DND-41 (cell line): ENCODE measurements around the gene RNMT.
"Not testable (repeated sequence)": the region's sequence is repeated elsewhere in the genome, so short reads cannot be mapped to it uniquely, and the experiment has no call there.

Source experiments
- ATAC-seq: fragments of 200-7000 bp; cut with Tn5 transposase; 3 replicates; pipeline ENCODE4 v1.9.1; 2021; ENCODE audit warnings: low read depth; ENCODE audit not compliant: insufficient read depth
- DNase-seq: peaks from one replicate; pipeline ENCODE4 v3.0.0-alpha.2; 2020
- H2AFZ ChIP-seq: 2 replicates; pipeline ENCODE4 v1.6.0; 2012; ENCODE audit warnings: low read depth, low read length
- H3K27ac ChIP-seq: 2 replicates; pipeline ENCODE4 v1.5.1; 2012; ENCODE audit warnings: low read length, inconsistent platforms
- H3K27me3 ChIP-seq: fragments of 200-600 bp; sonication (generic); 2 replicates; pipeline ENCODE4 v1.6.0; 2012; ENCODE audit warnings: low read length, mild to moderate bottlenecking, inconsistent platforms; ENCODE audit not compliant: insufficient read depth, poor library complexity
- H3K36me3 ChIP-seq: 2 replicates; pipeline ENCODE4 v1.5.1; 2012; ENCODE audit warnings: low read length, inconsistent platforms; ENCODE audit not compliant: insufficient read depth
- H3K4me1 ChIP-seq: 2 replicates; pipeline ENCODE4 v1.5.1; 2012; ENCODE audit warnings: mild to moderate bottlenecking, low read length; ENCODE audit not compliant: insufficient read depth
- H3K4me2 ChIP-seq: 2 replicates; pipeline ENCODE4 v1.6.0; 2012; ENCODE audit warnings: mild to moderate bottlenecking, moderate library complexity, low read length, inconsistent platforms; ENCODE audit not compliant: insufficient read depth
- H3K4me3 ChIP-seq, 2 experiments: fragments of 200-600 bp in 1 of 2; shearing (Covaris generic) in 1 of 2; 2 replicates each; pipeline ENCODE4 v1.5.1; 2012 to 2016; ENCODE audit warnings: inconsistent platforms in 2 of 2, low read length in 2 of 2, mild to moderate bottlenecking in 2 of 2, low read depth in 1 of 2, moderate library complexity in 1 of 2
- H3K79me2 ChIP-seq: 2 replicates; pipeline ENCODE4 v1.6.0; 2012; ENCODE audit warnings: low read length, inconsistent platforms; ENCODE audit not compliant: insufficient read depth
- H3K9ac ChIP-seq: 2 replicates; pipeline ENCODE4 v1.6.0; 2012; ENCODE audit warnings: low read depth, mild to moderate bottlenecking, inconsistent platforms, low read length, moderate library complexity
- H3K9me3 ChIP-seq: 2 replicates; pipeline ENCODE4 v1.5.1; 2012; ENCODE audit warnings: low read length, moderate library complexity, mild to moderate bottlenecking, inconsistent platforms; ENCODE audit not compliant: insufficient read depth, severe bottlenecking
- H4K20me1 ChIP-seq: 2 replicates; pipeline ENCODE4 v1.6.0; 2012; ENCODE audit warnings: low read length; ENCODE audit not compliant: insufficient read depth
- CTCF ChIP-seq: IDR thresholded peaks from 2 replicates; pipeline ENCODE4 v1.5.1; 2012; ENCODE audit warnings: borderline replicate concordance, low read length, moderate library complexity, mild to moderate bottlenecking; ENCODE audit not compliant: poor library complexity, severe bottlenecking; ENCODE audit errors: extremely low read depth
- EZH2 ChIP-seq: IDR thresholded peaks from 3 replicates; pipeline ENCODE4 v1.6.1; 2012; ENCODE audit warnings: borderline replicate concordance, low read depth, mild to moderate bottlenecking, moderate library complexity, low read length, inconsistent platforms; ENCODE audit not compliant: severe bottlenecking

RNMT gene

DNA sequence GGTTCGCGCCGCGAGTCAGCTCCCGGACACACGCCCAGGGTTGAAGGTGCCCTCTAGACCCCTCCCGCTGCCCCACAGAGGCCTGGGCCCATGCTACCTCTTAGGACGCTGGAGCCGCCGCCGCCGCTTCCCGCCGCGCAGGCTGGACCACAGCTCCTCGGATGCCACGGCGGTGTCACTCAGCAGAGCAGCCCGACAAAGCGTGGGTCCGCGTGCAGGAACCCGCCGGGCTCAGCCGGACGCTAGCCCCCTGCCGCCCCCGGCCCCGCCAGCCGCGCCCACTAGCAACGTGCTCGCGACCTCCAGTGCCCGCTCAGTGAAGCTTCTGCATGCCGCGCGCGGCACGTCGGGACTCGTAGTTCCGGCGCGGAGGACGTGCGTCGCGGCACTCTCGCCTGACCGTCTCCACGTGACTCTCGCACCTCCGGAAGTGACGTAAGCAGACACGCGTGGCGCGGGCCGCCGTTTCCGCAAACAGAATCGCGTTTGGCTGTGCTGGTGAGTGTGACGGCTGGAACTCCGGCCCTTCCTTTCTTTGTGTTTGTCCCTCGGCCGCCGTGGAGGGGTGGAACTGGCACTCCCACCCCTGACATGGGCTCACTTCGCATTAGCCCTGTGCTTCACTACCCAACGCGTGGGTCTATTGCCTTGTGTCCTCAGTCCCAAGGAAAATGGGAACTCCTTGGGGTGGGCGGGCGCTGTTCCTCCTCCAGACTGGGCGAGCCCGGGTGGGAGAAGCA, at the start of gene RNMT, which contains the start of gene FAM210A:
Gene RNMT (plus strand): TSS at position 442 of the 740 bp plus-strand sequence. CDS start 4,845 bp downstream, outside the sequence.
Gene FAM210A (minus strand): TSS at position 327 of the 740 bp plus-strand sequence. CDS start 44,481 bp downstream, outside the sequence.
- ATAC-seq = peak; percentile 95
- Histone ChIP-seq H3K4me2 (peak within 1 kb of the TSS; percentile 87), H3K4me1 (peaks cover 61% of the 10 kb centered on the region), H3K9me3 (no peaks in the 10 kb centered on the region), H3K27me3 (no peaks in the 10 kb centered on the region), H3K4me3 (peak within 1 kb of the TSS; percentile 67 to 89), H4K20me1 (peaks cover 27% of the 10 kb centered on the region; the same call in 1 of the 2 replicates), H3K79me2 (peaks cover 98% of the 10 kb centered on the region), H3K27ac (peak within 1 kb of the TSS; percentile 75), H3K9ac (peak within 1 kb of the TSS; percentile 74), H3K36me3 (peaks cover 9% of the 10 kb centered on the region), H2AFZ (peak within 1 kb of the TSS; percentile 75)
- TF ChIP-seq CTCF = peak; percentile 52
- no peak for TF ChIP-seq EZH2
- peak; percentile 94 for DNase-seq

DNA sequence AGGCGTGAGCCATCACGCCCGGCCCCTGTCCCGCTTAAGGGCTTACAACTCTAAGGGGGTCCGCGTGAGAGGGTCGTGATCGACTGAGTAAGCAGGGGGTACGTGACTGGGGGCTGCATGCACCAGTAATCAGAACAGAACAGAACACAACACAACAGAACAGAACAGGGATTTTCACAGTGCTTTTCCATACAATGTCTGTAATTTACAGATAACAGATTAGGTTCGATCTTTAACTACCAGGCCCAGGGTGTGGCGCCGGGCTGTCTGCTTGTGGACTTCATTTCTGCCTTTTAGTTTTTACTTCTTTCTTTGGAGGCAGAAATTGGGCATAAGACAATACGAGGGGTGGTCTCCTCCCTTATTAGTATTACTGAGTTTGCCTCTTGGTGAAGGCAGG, 49.1 kb upstream of the RNMT start:
- Histone ChIP-seq H4K20me1 (peaks cover 11% of the 10 kb centered on the region; the same call in 1 of the 2 replicates), H3K79me2 (peaks cover 32% of the 10 kb centered on the region)

GRCh38 chr18:13680612-13681011, 45.9 kb upstream of the RNMT start:
- Histone ChIP-seq H3K9ac (no peak overlapping the region), H3K4me2 (no peak overlapping the region), H3K79me2 (peaks cover 61% of the 10 kb centered on the region), H3K27me3 (no peaks in the 10 kb centered on the region), H3K4me1 (no peaks in the 10 kb centered on the region), H2AFZ (no peak overlapping the region), H3K9me3 (no peaks in the 10 kb centered on the region), H3K27ac (no peak overlapping the region), H3K36me3 (peaks cover 17% of the 10 kb centered on the region; the same call in 1 of the 2 replicates), H4K20me1 (peaks cover 14% of the 10 kb centered on the region; the same call in 1 of the 2 replicates), H3K4me3 (no peak overlapping the region)
- ATAC-seq = peak; percentile 64; the same call in 1 of the 3 replicates
- peak; percentile 37 for TF ChIP-seq CTCF
- TF ChIP-seq EZH2 = no peak
- DNase-seq = no peak

More for the DNA sequence above, 49.1 kb upstream of the RNMT start:
- not testable (repeated sequence) for H3K4me3 ChIP-seq, ATAC-seq, H3K9me3 ChIP-seq, H2AFZ ChIP-seq, H3K27ac ChIP-seq, H3K4me1 ChIP-seq, H3K4me2 ChIP-seq, H3K27me3 ChIP-seq, DNase-seq, H3K9ac ChIP-seq
- peaks cover 17% of the 10 kb centered on the region; the same call in 1 of the 2 replicates for H3K36me3 ChIP-seq

DNA sequence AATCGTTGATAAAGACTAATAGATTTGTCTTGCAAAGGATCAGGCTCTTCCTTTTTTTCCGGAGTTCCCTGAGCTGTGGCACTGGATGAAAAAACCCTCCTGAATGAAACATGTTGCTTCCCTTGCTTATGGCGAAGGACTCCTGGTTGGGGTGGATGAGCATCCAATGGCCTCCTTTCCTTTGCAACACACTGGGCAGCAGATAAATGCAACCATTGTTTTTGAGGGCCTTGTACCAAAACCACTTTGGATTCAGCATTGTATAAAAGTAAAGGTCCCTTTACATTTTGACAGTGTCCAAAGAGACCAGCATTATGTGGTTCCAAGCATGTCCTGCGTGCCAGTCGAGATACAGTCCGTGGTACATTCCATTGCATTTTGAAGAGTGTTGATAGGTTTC, 44.8 kb upstream of the RNMT start:
- Histone ChIP-seq H3K79me2 (peaks cover 70% of the 10 kb centered on the region), H4K20me1 (peaks cover 11% of the 10 kb centered on the region; the same call in 1 of the 2 replicates), H3K9me3 (no peaks in the 10 kb centered on the region), H3K36me3 (peaks cover 17% of the 10 kb centered on the region; the same call in 1 of the 2 replicates), H3K9ac (no peak overlapping the region), H3K27me3 (no peaks in the 10 kb centered on the region), H3K4me3 (no peak overlapping the region), H3K4me2 (no peak overlapping the region), H2AFZ (no peak overlapping the region), H3K4me1 (no peaks in the 10 kb centered on the region), H3K27ac (no peak overlapping the region)
- DNase-seq (no peak), ATAC-seq (no peak)
- TF ChIP-seq EZH2 (no peak), CTCF (no peak)
